ENCODE results near the gene SH3BGRL. TPM values are rescaled to one million over a fixed set of nuclear protein-coding genes. Genes with fewer than 3 reads are reported as not detected.

SH3BGRL gene
- total RNA-seq, 4 donors from 2014 or later: 11.2 to 26.0 (median 15.0) TPM

GRCh38 chrX:81241753-81242152 lies 39.9 kb downstream of the SH3BGRL start:
- Histone ChIP-seq H3K4me3 (no peak overlapping the region), H3K27me3 (no peaks in the 10 kb centered on the region), H3K27ac (no peak overlapping the region), H3K36me3 (no peaks in the 10 kb centered on the region), H3K4me1 (no peaks in the 10 kb centered on the region), H3K9me3 (no peaks in the 10 kb centered on the region)
- in situ Hi-C loops (cut with MboI; ENCODE audit: low sequenced_read_pairs in 4 of 4): no loop called here
- ATAC-seq: no peak
- DNase-seq: no peak
- intact Hi-C loops (cut with DNase I; ENCODE audit: low total_unique reads): no loop called here
- TF ChIP-seq CTCF (IDR thresholded peaks at IDR 0.05 in 4 of 5, conservative IDR thresholded peaks at IDR 0.05 in 1 of 5) (no peak), POLR2A (IDR thresholded peaks at IDR 0.05) (no peak)

GRCh38 chrX:81255876-81256275 lies 54.0 kb downstream of the SH3BGRL start:
- no peaks in the 10 kb centered on the region for H3K27me3 ChIP-seq
- TF ChIP-seq CTCF (IDR thresholded peaks at IDR 0.05 in 4 of 5, conservative IDR thresholded peaks at IDR 0.05 in 1 of 5): no peak
- no peak for TF ChIP-seq POLR2A (IDR thresholded peaks at IDR 0.05)
- DNase-seq (no peak), ATAC-seq (no peak)
- no peaks in the 10 kb centered on the region for H3K36me3 ChIP-seq
- no peak overlapping the region for H3K4me3 ChIP-seq
- no peaks in the 10 kb centered on the region for H3K4me1 ChIP-seq
- in situ Hi-C loops (cut with MboI; ENCODE audit: low sequenced_read_pairs in 4 of 4) (no loop called here), intact Hi-C loops (cut with DNase I; ENCODE audit: low total_unique reads) (no loop called here)
- no peak overlapping the region for H3K27ac ChIP-seq
- no peaks in the 10 kb centered on the region for H3K9me3 ChIP-seq

GRCh38 chrX:81257817-81258216 lies 55.9 kb downstream of the SH3BGRL start:
- TF ChIP-seq CTCF (IDR thresholded peaks at IDR 0.05 in 4 of 5, conservative IDR thresholded peaks at IDR 0.05 in 1 of 5): no peak
- Histone ChIP-seq H3K36me3 (no peaks in the 10 kb centered on the region), H3K27ac (no peak overlapping the region), H3K4me3 (no peak overlapping the region), H3K9me3 (no peaks in the 10 kb centered on the region), H3K27me3 (no peaks in the 10 kb centered on the region), H3K4me1 (no peaks in the 10 kb centered on the region)
- no peak for DNase-seq
- in situ Hi-C loops (cut with MboI; ENCODE audit: low sequenced_read_pairs in 4 of 4): no loop called here
- no peak for ATAC-seq
- intact Hi-C loops (cut with DNase I; ENCODE audit: low total_unique reads): no loop called here

- TF ChIP-seq POLR2A (IDR thresholded peaks at IDR 0.05): no peak
- TF ChIP-seq CTCF (IDR thresholded peaks at IDR 0.05 in 4 of 5, conservative IDR thresholded peaks at IDR 0.05 in 1 of 5): no peak
- no peaks in the 10 kb centered on the region for H3K27me3 ChIP-seq
- H3K4me1 ChIP-seq: no peaks in the 10 kb centered on the region
- ATAC-seq (no peak), DNase-seq (no peak)
- H3K27ac ChIP-seq: peak overlapping the region in 1 of 4 donors; percentile 13
- H3K9me3 ChIP-seq: no peaks in the 10 kb centered on the region
- H3K4me3 ChIP-seq: no peak overlapping the region
- in situ Hi-C loops (cut with MboI; ENCODE audit: low sequenced_read_pairs in 4 of 4): no loop called here
- H3K36me3 ChIP-seq: no peaks in the 10 kb centered on the region
- intact Hi-C loops (cut with DNase I; ENCODE audit: low total_unique reads): no loop called here
These were observed 57.3 kb downstream of the SH3BGRL start for GRCh38 chrX:81259020-81259713.
